HT1080 (cell line): Measurements from ENCODE around the gene ADAM23. TPM values are rescaled to one million over a fixed set of nuclear protein-coding genes. Genes with fewer than 3 reads are reported as not detected.

ENCODE experiments used
- DNase-seq: peaks from one replicate; pipeline ENCODE4 v3.0.0-alpha.2; 2015; ENCODE audit warnings: low read depth
- total RNA-seq: library from RNA; depleted of rRNA; stranded (reverse); fragments of >200 nt; shearing (Covaris generic); gene quantifications from 2 replicates; pipeline ENCODE4 v1.2.3, GENCODE V29; 2014; rRNA removed

The ADAM23 gene
- total RNA-seq, 1 experiment from 2014 or later = 3.2 TPM

GRCh38 chr2:206641226-206641625, 197.9 kb downstream of the ADAM23 start:
- no peak for DNase-seq

GRCh38 chr2:206642075-206643025, 199.0 kb downstream of the ADAM23 start, which contains the start of gene FAM237A:
TSS of gene FAM237A (plus strand) at chr2:206642487. CDS start at chr2:206644237, 1,750 bp downstream.
- peak; percentile 42 for DNase-seq

- no peak for DNase-seq
Observed at GRCh38 chr2:206647985-206648384, 204.7 kb downstream of the ADAM23 start.

- DNase-seq = peak; percentile 91
Observed at GRCh38 chr2:206657087-206657486, 213.8 kb downstream of the ADAM23 start.

- DNase-seq = no peak
Observed at GRCh38 chr2:206665251-206665650, 221.9 kb downstream of the ADAM23 start.

Other genes with a start within 250 kb of the ADAM23 start
- 5.0 and 5.3 TPM in 2 replicates for gene ZDBF2, start 168.9 kb upstream of the ADAM23 start, total RNA-seq
- not detected in 2 replicates for gene FAM237A, start 199.0 kb downstream of the ADAM23 start, total RNA-seq